Epithelial cell of esophagus (primary cell): Measurements from ENCODE around the gene KIF16B.

Source experiments
- DNase-seq: peaks from one replicate; pipeline ENCODE4 v3.0.0; 2010; ENCODE audit warnings: low read depth
- H3K4me3 ChIP-seq: 2 replicates; pipeline ENCODE4 v1.5.1; 2011; ENCODE audit warnings: mild to moderate bottlenecking, low read length, control low read depth
- TF ChIP-seq, protein P1 (sequence below): IDR thresholded peaks from 2 replicates; pipeline ENCODE4 v1.5.1; 2011; ENCODE audit warnings: low read depth, mild to moderate bottlenecking, low read length, control low read depth, inconsistent platforms; ENCODE audit not compliant: insufficient read depth; ENCODE audit errors: missing control alignments

Gene KIF16B

GRCh38 chr20:16515046-16515445, 58.2 kb downstream of the KIF16B start:
- no peak for DNase-seq
- TF ChIP-seq, protein P1, sequence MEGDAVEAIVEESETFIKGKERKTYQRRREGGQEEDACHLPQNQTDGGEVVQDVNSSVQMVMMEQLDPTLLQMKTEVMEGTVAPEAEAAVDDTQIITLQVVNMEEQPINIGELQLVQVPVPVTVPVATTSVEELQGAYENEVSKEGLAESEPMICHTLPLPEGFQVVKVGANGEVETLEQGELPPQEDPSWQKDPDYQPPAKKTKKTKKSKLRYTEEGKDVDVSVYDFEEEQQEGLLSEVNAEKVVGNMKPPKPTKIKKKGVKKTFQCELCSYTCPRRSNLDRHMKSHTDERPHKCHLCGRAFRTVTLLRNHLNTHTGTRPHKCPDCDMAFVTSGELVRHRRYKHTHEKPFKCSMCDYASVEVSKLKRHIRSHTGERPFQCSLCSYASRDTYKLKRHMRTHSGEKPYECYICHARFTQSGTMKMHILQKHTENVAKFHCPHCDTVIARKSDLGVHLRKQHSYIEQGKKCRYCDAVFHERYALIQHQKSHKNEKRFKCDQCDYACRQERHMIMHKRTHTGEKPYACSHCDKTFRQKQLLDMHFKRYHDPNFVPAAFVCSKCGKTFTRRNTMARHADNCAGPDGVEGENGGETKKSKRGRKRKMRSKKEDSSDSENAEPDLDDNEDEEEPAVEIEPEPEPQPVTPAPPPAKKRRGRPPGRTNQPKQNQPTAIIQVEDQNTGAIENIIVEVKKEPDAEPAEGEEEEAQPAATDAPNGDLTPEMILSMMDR: no peak
- H3K4me3 ChIP-seq: no peak overlapping the region

DNA sequence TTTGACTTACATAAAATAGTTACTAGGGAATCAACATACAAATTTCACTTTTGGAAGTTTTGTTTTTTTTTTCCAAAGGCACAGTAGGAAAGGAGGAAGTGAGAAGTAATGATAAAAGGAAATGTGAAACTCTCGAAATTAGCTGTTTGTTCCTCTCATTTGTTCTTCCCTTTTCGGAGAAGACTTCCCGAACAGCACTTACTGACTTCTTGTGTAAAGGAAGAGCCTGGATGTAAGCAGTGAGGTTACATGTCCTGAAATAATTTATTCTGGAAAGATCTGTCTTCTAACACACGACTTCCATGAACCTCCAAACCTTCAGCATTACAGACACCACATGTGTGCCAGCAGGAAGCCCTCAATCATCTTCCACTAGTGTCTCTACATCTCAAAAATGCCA, 59.1 kb downstream of the KIF16B start:
- no peak overlapping the region for H3K4me3 ChIP-seq
- TF ChIP-seq, protein P1: no peak
- DNase-seq: no peak

DNA sequence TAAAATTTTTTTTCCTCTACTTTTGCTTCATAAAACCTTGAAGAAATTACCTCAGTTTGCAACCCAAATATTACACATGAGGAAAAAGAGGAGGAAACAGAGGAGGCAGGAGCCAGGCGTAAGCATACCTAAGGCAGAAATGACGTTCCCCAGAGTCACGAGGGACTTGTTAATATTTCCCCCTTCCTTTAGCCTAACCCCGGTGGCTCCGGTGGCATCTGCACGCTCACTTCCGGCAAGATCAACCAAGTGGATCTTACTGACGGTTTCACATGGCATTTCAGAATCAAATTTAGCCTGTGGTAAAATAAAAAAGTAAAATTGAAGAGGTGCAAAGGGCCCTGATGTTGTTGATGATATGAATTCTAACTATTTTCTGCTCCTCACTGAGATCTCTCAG, 67.4 kb downstream of the KIF16B start:
- no peak for DNase-seq
- TF ChIP-seq, protein P1: no peak

DNA sequence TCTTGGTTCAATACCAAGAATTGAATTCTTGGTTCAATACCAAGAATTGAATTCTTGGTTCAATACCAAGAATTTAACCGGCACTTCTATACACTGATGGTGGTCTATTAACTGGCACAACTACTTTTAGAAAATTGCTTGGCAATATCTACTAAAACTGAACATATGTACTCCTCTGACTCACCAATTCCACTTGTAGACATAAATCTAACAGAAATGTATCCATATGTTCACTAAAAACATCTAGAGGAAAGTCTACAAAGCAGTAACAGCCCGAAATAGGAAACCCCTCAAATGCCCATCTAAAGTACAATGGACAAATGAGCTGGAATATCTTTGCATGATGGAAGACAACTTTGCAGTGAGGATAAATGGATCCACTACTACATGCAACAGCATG, 71.9 kb downstream of the KIF16B start:
- no peak for DNase-seq
- H3K4me3 ChIP-seq: no peak overlapping the region
- TF ChIP-seq, protein P1: no peak

More for the DNA sequence above, 67.4 kb downstream of the KIF16B start:
- no peak overlapping the region for H3K4me3 ChIP-seq

DNA sequence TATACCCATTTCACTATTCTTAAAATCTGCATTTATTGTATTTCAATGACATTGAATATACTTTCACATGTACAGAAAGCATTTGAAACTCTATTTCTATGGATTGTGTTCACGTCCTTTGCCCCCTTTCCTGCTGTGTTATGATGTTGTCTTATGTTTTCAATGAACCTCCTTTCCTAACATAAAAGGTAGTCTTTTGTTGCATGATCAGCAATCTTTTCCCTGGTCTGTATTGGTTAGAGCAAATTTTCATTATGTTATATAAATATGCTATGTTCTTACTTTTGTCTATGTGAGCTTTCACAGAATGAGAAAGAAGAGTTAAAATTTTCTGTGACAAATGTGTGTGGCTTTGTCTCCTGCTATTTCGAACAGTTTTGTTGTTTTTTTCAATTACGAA, 73.1 kb downstream of the KIF16B start:
- H3K4me3 ChIP-seq: no peak overlapping the region
- no peak for DNase-seq
- TF ChIP-seq, protein P1: no peak

DNA sequence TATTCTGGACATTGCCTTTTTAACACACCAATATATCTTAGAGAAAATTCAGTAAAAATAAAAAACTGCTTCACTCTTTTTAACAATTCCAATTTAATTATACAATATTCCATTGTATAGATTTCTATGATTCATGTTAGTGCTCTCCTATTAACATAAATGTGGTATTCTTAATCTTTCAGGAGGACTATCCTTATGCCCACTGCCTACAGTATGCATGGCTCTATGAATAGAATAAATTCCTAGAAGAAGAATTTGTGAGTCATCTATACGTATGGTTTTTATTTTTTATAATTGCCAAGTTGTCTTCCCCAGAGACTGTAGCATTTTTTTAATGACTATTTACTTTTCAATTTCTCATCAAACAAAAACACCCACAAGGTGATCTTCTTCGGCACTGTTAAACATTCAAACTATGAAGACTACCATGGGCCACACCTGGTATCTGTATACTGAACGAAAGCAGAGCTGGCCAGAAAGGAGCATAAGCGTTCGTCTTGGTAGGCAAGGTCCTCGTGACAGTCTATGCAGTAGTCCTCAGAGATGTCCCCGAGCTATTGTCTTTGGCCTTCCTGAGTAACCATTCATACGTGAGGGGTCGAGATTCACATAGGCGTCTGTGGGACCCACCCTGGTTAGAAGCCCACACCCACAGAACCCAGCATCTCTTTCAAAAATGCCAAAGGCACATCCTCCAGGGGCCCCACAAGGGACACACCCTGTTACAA, 74.6 kb downstream of the KIF16B start:
- DNase-seq: no peak
- TF ChIP-seq, protein P1: no peak
- H3K4me3 ChIP-seq: no peak overlapping the region

DNA sequence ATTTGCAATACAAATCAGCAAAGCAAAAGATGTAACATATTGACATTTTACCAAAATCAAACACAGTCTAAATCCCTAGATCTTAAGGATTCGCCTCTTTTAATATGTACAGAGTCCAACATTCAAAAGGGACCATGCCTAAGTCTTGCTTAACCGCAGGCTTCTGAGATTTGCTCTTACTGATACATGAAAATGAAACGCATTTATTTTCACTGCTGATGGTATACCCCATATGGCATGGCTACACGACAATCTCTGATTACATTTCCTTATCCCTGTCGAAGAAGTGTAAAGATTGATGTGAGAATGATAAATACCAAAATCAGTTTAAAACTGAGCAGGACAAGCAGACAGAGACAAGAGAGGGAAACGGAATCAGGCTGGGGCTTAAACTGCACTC, 75.4 kb downstream of the KIF16B start:
- no peak for DNase-seq
- no peak overlapping the region for H3K4me3 ChIP-seq
- TF ChIP-seq, protein P1: no peak
